Heart left ventricle (tissue), 13 donors: ENCODE measurements around the gene RNPEPL1.

Experiments used
- POLR2A ChIP-seq, 2 donors: fragments of 450-650 bp; IDR thresholded peaks; one replicate each; pipeline ENCODE4 v1.6.1; 2017; ENCODE audit warnings: antibody characterized with exemption in 2 of 2, mild to moderate bottlenecking in 2 of 2, moderate library complexity in 2 of 2
- TF ChIP-seq, protein P1 (sequence below), 12 donors: fragments of 200-600 bp; sonication (generic) in 4 of 12; IDR thresholded peaks; one replicate each; pipeline versions ENCODE4 v1.5.0 to v1.8.0; 2018 to 2022; ENCODE audit warnings: antibody characterized with exemption in 12 of 12, mild to moderate bottlenecking in 5 of 12
- donor health status: ischemic (EF 13 %, LVEDD 7.1; RV severe dilation, severe dysfunction).
- donor health status: DM: no; HTN: yes; CAD: no.
- donor health status: DM: no; HTN: no; CAD: no.
- donor health status: ischemic (EF 25% LVEDD 6.9; RV normal size, moderate dysfunction).
- donor health status: ischemic (EF 25% LVEDD 5.7; RV mildly dilated, moderate dysfunction).
- donor health status: ischemic (EF 35%, LVEDD 5.7; RV mildly dilated, moderate dysfunction).
- donor health status: nonischemic (EF 11% LVEDD 7.7; RV severe dilation, severe dysfunction).
- donor health status: DM: yes; HTN: yes; CAD: no.
- donor health status: PGD.
- donor health status: ischemic (EF 29% LVEDD 5.4; RV normal size, mild dysfunction).
- donor health status: nonischemic (EF 23%, LVEDD 6.1; RV moderate dilation, normal function).

DNA sequence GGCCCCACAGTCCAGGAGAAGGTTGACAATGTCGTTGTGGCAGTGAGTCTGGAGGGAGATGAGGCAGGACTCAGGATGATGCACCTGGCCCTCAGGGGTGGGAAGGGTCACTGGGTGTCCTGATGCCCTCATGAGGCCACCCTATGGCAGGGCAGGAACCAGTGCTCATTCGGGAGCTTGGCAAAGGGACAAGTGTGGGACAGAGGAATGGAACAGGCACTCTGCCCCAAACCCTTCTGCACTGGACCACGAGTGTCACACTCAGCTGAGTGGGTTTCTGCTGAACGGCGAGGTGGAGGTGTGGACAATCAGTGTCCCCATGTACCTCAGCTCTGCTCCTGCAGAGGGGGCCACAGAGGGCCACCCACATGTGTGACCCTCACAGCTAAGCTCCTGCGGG lies 42.5 kb upstream of the RNPEPL1 start:
- TF ChIP-seq, protein P1, sequence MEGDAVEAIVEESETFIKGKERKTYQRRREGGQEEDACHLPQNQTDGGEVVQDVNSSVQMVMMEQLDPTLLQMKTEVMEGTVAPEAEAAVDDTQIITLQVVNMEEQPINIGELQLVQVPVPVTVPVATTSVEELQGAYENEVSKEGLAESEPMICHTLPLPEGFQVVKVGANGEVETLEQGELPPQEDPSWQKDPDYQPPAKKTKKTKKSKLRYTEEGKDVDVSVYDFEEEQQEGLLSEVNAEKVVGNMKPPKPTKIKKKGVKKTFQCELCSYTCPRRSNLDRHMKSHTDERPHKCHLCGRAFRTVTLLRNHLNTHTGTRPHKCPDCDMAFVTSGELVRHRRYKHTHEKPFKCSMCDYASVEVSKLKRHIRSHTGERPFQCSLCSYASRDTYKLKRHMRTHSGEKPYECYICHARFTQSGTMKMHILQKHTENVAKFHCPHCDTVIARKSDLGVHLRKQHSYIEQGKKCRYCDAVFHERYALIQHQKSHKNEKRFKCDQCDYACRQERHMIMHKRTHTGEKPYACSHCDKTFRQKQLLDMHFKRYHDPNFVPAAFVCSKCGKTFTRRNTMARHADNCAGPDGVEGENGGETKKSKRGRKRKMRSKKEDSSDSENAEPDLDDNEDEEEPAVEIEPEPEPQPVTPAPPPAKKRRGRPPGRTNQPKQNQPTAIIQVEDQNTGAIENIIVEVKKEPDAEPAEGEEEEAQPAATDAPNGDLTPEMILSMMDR (IDR thresholded peaks at IDR 0.05): no peak
- no peak for TF ChIP-seq POLR2A (IDR thresholded peaks at IDR 0.05)
